HepG2 (cell line): Measurements from ENCODE around the gene CNTN5.

ENCODE experiments used
- CC2D1A ChIP-seq: sonication (generic); formaldehyde crosslinking; IDR thresholded peaks from 2 replicates; pipeline ENCODE4 v1.8.1; 2023; ENCODE audit warnings: mild to moderate bottlenecking, missing genetic modification reagents
- GFI1 ChIP-seq: sonication (generic); formaldehyde crosslinking; IDR thresholded peaks from 2 replicates; pipeline ENCODE4 v1.5.0; 2020; ENCODE audit warnings: missing genetic modification reagents, mild to moderate bottlenecking, borderline replicate concordance
- POLR2A ChIP-seq, 2 experiments: IDR thresholded peaks; 2 replicates each; pipeline ENCODE4 v1.6.1; 2011; ENCODE audit warnings: low read depth in 2 of 2, low read length in 2 of 2, mild to moderate bottlenecking in 1 of 2, moderate library complexity in 1 of 2; ENCODE audit not compliant: insufficient read depth in 1 of 2

- no peak for TF ChIP-seq GFI1 (CRISPR knock-in tag)
- TF ChIP-seq POLR2A (IDR thresholded peaks at IDR 0.05; ENCODE audit: insufficient read depth in 1 of 2, low read depth in 2 of 2, low read length in 2 of 2), result no peak
- no peak for TF ChIP-seq CC2D1A (CRISPR knock-in tag)
These were observed 987.7 kb downstream of the CNTN5 start for GRCh38 chr11:100008417-100008816.
